ENCODE results near the gene NKX3-2. TPM values are rescaled to one million over a fixed set of nuclear protein-coding genes. Genes with fewer than 3 reads are reported as not detected.

Gene NKX3-2
- total RNA-seq, 1 experiment from 2014 or later: 1.2 TPM

DNA sequence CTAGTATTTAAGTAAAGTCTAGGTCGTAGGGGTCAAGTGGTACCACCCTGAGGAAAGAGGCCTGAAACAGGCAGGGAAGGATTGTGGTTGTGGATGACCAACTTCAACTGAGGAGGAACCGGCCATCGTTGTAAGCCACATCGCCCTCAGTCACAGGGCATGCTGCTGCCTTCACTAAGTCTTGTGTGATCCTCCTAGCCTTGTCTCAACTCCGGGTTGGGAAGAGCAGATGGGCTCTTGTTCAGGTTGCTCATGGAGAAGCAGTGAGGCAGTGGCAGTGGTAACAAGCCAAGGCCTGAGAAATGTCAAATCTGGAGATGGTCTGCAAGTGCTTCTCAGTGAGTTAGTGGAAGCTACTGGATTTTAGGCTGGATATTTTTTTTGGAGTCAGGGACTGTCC lies 22.8 kb upstream of the NKX3-2 start:
- Histone ChIP-seq H3K27me3 (ENCODE audit: control insufficient read depth, insufficient read depth, low read length) (no peaks in the 10 kb centered on the region), H3K9me3 (ENCODE audit: control insufficient read depth, insufficient read depth, low read depth, low read length) (no peaks in the 10 kb centered on the region), H3K36me3 (ENCODE audit: control insufficient read depth, insufficient read depth, low read length) (no peaks in the 10 kb centered on the region), H3K27ac (ENCODE audit: low read length) (no peak overlapping the region), H3K4me3 (ENCODE audit: low read depth in 2 of 2, low read length in 2 of 2) (no peak overlapping the region), H3K4me1 (ENCODE audit: control insufficient read depth, insufficient read depth, low read length) (no peaks in the 10 kb centered on the region)
- TF ChIP-seq REST (IDR thresholded peaks at IDR 0.05; ENCODE audit: insufficient read depth in 1 of 2, low read depth in 2 of 2, low read length in 1 of 2): no peak
- TF ChIP-seq TCF7L2 (IDR thresholded peaks at IDR 0.05; ENCODE audit: low read depth, low read length): no peak
- TF ChIP-seq SIN3A (IDR thresholded peaks at IDR 0.05; ENCODE audit: borderline replicate concordance, insufficient read depth, low read depth, low read length): no peak
- TF ChIP-seq POLR2AphosphoS5 (IDR thresholded peaks at IDR 0.05; ENCODE audit: low read depth, low read length): no peak
- no peak for DNase-seq (ENCODE audit: low read depth, low spot score)
- CTCF ChIA-PET: no interaction called here
- no peak for ATAC-seq
- intact Hi-C loops (cut with micrococcal nuclease; ENCODE audit: unreplicated experiment) (no loop called here), in situ Hi-C loops (cut with HindIII; ENCODE audit: low pct_unique_long_range_greater_than_20kb, low sequenced_read_pairs) (no loop called here)
- POLR2A ChIA-PET: no interaction called here
- BruUV-seq (replicated peaks): no TSS peak

- no peaks in the 10 kb centered on the region for H3K4me1 ChIP-seq (ENCODE audit: control insufficient read depth, insufficient read depth, low read length)
- no TSS peak for BruUV-seq (replicated peaks)
- H3K27me3 ChIP-seq (ENCODE audit: control insufficient read depth, insufficient read depth, low read length): no peaks in the 10 kb centered on the region
- H3K27ac ChIP-seq (ENCODE audit: low read length): no peak overlapping the region
- no peaks in the 10 kb centered on the region for H3K36me3 ChIP-seq (ENCODE audit: control insufficient read depth, insufficient read depth, low read length)
- H3K9me3 ChIP-seq (ENCODE audit: control insufficient read depth, insufficient read depth, low read depth, low read length): no peaks in the 10 kb centered on the region
- intact Hi-C loops (cut with micrococcal nuclease; ENCODE audit: unreplicated experiment): no loop called here
- POLR2A ChIA-PET: no interaction called here
- no peak for TF ChIP-seq REST (IDR thresholded peaks at IDR 0.05; ENCODE audit: insufficient read depth in 1 of 2, low read depth in 2 of 2, low read length in 1 of 2)
- TF ChIP-seq CTCF (IDR thresholded peaks at IDR 0.05): no peak
- no peak for TF ChIP-seq TCF7L2 (IDR thresholded peaks at IDR 0.05; ENCODE audit: low read depth, low read length)
- no peak for TF ChIP-seq POLR2AphosphoS5 (IDR thresholded peaks at IDR 0.05; ENCODE audit: low read depth, low read length)
- no peak for TF ChIP-seq SIN3A (IDR thresholded peaks at IDR 0.05; ENCODE audit: borderline replicate concordance, insufficient read depth, low read depth, low read length)
- no peak overlapping the region for H3K4me3 ChIP-seq (ENCODE audit: low read depth in 2 of 2, low read length in 2 of 2)
- CTCF ChIA-PET: no interaction called here
- in situ Hi-C loops (cut with HindIII; ENCODE audit: low pct_unique_long_range_greater_than_20kb, low sequenced_read_pairs): no loop called here
- DNase-seq (ENCODE audit: low read depth, low spot score) (no peak), ATAC-seq (no peak)
These were observed 18.6 kb upstream of the NKX3-2 start for GRCh38 chr4:13562876-13563275.
